Esophagus (tissue), 2 donors: ENCODE results near the gene DGCR2. TPM values are rescaled to one million over a fixed set of nuclear protein-coding genes. Genes with fewer than 3 reads are reported as not detected.

Source experiments
- H3K27ac ChIP-seq, 2 donors: one replicate each; pipeline ENCODE4 v1.5.1; 2013; ENCODE audit warnings: low read depth in 2 of 2, mild to moderate bottlenecking in 2 of 2, inconsistent platforms in 1 of 2, low read length in 1 of 2, moderate library complexity in 1 of 2
- H3K27me3 ChIP-seq, 2 donors: one replicate each; pipeline ENCODE4 v1.6.1; 2013; ENCODE audit warnings: low read length in 2 of 2, control low read depth in 1 of 2, mild to moderate bottlenecking in 1 of 2; ENCODE audit not compliant: insufficient read depth in 2 of 2, control insufficient read depth in 1 of 2
- H3K36me3 ChIP-seq, 2 donors: one replicate each; pipeline ENCODE4 v1.6.1; 2013; ENCODE audit warnings: low read length in 1 of 2; ENCODE audit not compliant: control insufficient read depth in 2 of 2, insufficient read depth in 2 of 2
- H3K4me1 ChIP-seq, 2 donors: one replicate each; pipeline ENCODE4 v1.6.1; 2013; ENCODE audit warnings: low read length in 1 of 2; ENCODE audit not compliant: control insufficient read depth in 2 of 2, insufficient read depth in 2 of 2
- H3K4me3 ChIP-seq, 2 donors: one replicate each; pipeline ENCODE4 v1.5.1; 2013; ENCODE audit warnings: low read length in 2 of 2, mild to moderate bottlenecking in 2 of 2, low read depth in 1 of 2, moderate library complexity in 1 of 2
- H3K9me3 ChIP-seq, 2 donors: one replicate each; pipeline ENCODE4 v1.6.1; 2013; ENCODE audit warnings: mild to moderate bottlenecking in 2 of 2, low read depth in 1 of 2, low read length in 1 of 2, moderate library complexity in 1 of 2; ENCODE audit not compliant: control insufficient read depth in 2 of 2, insufficient read depth in 1 of 2
- WGBS, 2 donors: extraction: QIAGEN DNeasy Blood & Tissue Kit; methylation state at CpG; one replicate each; pipeline ENCODE4 v1.1.7; 2013; 5-methylcytosine and 5-hydroxymethylcytosine counted together
- polyA plus RNA-seq, 2 donors: library from polyadenylated mRNA; stranded (reverse); fragments of 200-250 nt; gene quantifications; one replicate each; pipeline ENCODE4 v1.2.3, GENCODE V29; 2013
- donor health status: healthy with polysubstance abuse.
- donor health status: Bipolar disorder and iron deficiency.

DGCR2 gene
- polyA plus RNA-seq, 2 donors: 32.2 to 32.9 TPM

- H3K36me3 ChIP-seq: peaks cover 25 to 80% of the 10 kb centered on the region in 2 donors
Measured at GRCh38 chr22:19040888-19041703, 81.1 kb downstream of the DGCR2 start.

DNA sequence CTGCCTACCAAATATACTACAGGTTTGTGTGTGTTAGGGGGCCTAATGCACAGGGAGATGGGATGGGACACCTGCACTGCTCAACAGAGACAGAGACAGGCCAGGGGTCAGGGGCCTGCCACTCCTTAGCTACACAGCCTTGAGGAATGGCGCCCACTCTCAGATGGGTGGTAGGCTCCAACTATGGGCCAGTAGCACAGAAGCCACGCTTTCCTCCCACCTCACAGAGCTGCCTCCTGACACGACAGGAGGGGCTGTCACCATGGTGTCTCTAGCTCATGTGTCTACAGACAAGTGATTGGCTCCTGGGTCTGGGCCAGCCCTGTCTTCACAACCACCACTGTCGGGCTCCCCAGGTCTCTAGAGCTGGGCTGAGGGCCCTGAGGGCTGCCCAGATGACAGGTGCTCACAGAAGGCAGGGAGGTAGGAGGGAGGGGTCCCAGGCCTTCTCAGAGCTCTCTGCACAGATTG lies 81.8 kb downstream of the DGCR2 start:
- Histone ChIP-seq H3K9me3 (peaks cover 0 to 3% of the 10 kb centered on the region in 2 donors), H3K4me3 (no peak overlapping the region), H3K36me3 (peaks cover 25 to 80% of the 10 kb centered on the region in 2 donors), H3K27ac (no peak overlapping the region), H3K4me1 (peaks cover 0 to 3% of the 10 kb centered on the region in 2 donors), H3K27me3 (no peaks in the 10 kb centered on the region)
- 81 to 89% methylated on average over 4 of the region's 4 CpGs for WGBS, 2 donors

More at GRCh38 chr22:19040888-19041703, 81.1 kb downstream of the DGCR2 start:
- 88 to 90% methylated on average over 30 of the region's 30 CpGs for WGBS, 2 donors
- H3K9me3 ChIP-seq: peaks cover 0 to 3% of the 10 kb centered on the region in 2 donors
- H3K4me3 ChIP-seq: no peak overlapping the region
- no peak overlapping the region for H3K27ac ChIP-seq
- H3K4me1 ChIP-seq: peaks cover 0 to 3% of the 10 kb centered on the region in 2 donors
- H3K27me3 ChIP-seq: no peaks in the 10 kb centered on the region

- Histone ChIP-seq H3K9me3 (peaks cover 0 to 3% of the 10 kb centered on the region in 2 donors), H3K4me3 (no peak overlapping the region), H3K27ac (no peak overlapping the region), H3K4me1 (peaks cover 0 to 3% of the 10 kb centered on the region in 2 donors), H3K27me3 (no peaks in the 10 kb centered on the region), H3K36me3 (peaks cover 21 to 76% of the 10 kb centered on the region in 2 donors)
- WGBS, 2 donors: 75 to 85% methylated on average over 6 of the region's 6 CpGs
Measured at GRCh38 chr22:19039796-19040280, 82.4 kb downstream of the DGCR2 start.

DNA sequence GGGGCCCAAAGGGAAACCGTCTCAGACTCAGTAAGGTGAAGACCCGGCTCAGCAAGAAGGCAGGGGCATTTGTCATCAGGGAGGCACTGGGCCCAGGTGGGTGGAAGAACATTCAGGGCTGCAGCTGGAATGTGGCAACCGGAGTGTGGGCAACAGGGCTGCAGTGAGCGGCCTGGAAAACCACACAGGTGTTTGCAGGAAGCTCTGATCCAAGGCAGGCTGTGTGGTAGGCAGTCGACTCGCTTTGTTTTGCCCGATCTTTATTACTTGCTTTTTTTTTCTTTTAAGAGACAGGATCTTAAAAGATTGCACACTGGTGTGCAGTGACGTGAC lies 82.8 kb downstream of the DGCR2 start:
- H3K36me3 ChIP-seq: peaks cover 21 to 75% of the 10 kb centered on the region in 2 donors
- no peaks in the 10 kb centered on the region for H3K27me3 ChIP-seq
- H3K9me3 ChIP-seq: peaks cover 0 to 3% of the 10 kb centered on the region in 2 donors
- H3K4me1 ChIP-seq: peaks cover 0 to 3% of the 10 kb centered on the region in 2 donors
- 80 to 83% methylated on average over 8 of the region's 8 CpGs for WGBS, 2 donors
- no peak overlapping the region for H3K4me3 ChIP-seq
- H3K27ac ChIP-seq: no peak overlapping the region

DNA sequence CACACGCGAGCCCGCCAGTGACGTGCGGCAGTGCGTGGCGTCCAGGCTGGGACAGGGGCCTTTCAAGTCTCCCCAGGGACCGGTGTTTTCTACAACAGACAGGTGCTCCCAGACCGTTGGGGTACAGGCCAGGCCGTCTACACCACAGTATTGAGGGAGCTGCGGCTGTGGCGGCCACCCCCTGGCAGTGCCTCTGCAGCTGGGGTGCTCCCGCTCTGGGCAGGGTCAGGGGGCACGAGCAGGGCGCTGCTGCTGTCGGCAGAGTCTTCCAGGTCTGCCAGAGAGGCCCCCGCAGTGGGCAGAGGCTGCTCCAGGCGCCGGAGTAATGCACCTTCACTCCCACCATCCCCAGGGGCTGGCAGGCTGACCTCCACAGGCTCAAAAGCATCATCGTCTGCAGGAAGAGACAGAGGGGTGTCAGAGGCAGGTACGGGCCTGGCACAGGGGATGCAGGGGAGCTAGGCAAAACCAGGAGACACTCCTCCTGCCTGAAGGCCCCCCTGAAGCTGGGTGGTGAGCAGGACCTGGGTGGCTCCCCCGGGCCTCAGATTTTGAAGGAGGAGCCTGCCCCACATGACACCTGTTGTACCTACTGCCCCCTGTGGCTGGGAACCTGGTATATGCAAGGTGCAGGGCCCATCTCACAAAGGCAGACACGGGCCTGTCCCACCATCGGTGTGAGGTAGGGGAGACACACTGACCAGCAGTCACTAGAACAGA lies 83.3 kb downstream of the DGCR2 start:
- H3K4me1 ChIP-seq: peaks cover 0 to 3% of the 10 kb centered on the region in 2 donors
- peaks cover 21 to 70% of the 10 kb centered on the region in 2 donors for H3K36me3 ChIP-seq
- H3K27ac ChIP-seq: no peak overlapping the region
- WGBS, 2 donors: 88 to 91% methylated on average over 24 of the region's 24 CpGs
- H3K9me3 ChIP-seq: peaks cover 0 to 3% of the 10 kb centered on the region in 2 donors
- H3K4me3 ChIP-seq: no peak overlapping the region
- no peaks in the 10 kb centered on the region for H3K27me3 ChIP-seq

GRCh38 chr22:19038164-19038546 lies 84.1 kb downstream of the DGCR2 start:
- no peak overlapping the region for H3K27ac ChIP-seq
- peaks cover 0 to 3% of the 10 kb centered on the region in 2 donors for H3K4me1 ChIP-seq
- no peaks in the 10 kb centered on the region for H3K27me3 ChIP-seq
- WGBS, 2 donors: 86 to 87% methylated on average over 5 of the region's 5 CpGs
- peaks cover 17 to 64% of the 10 kb centered on the region in 2 donors for H3K36me3 ChIP-seq
- no peak overlapping the region for H3K4me3 ChIP-seq
- H3K9me3 ChIP-seq: peaks cover 0 to 3% of the 10 kb centered on the region in 2 donors

DNA sequence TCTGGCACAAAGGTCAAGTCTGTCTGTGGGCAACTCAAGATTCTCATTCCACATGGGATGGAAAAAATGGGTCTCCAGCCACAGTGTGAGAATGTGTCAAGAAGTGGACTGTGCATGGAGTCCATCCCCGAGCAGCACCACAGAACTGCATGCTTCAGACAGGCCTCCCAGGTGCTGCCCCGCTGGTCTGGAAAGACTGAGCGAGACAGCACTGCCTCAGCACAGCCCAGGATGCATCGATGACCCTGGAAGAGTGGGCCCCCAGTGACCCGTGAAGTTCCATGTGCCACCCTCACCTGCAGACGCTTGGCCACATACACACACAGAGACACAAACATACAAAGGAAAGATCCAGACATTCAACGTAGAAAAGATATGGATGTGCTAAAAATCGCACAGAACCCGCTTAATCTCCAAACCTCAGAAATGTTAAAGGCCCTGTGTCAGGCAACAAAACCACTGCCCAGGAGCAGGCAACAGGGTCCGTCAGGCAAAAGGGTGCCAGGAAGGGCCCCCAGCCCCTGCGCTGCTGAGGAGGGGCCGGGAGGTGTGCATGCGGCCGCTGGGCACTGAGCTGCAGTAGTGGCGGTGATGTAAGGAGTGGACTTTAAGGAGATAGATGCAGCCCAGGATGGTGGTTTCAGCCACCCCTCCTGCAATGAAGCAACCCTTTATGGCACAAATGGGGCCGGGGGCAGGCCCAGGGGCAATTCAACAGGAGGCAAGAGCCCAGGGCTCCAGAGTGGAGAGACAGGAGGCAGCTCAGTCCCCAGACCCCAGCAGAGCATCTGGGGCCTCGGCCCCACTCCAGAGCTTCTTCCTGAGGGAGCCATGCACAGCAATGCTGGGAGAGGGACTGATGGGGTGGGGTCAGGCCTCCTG lies 84.7 kb downstream of the DGCR2 start:
- H3K27ac ChIP-seq: no peak overlapping the region
- 83 to 88% methylated on average over 17 of the region's 17 CpGs for WGBS, 2 donors
- H3K27me3 ChIP-seq: no peaks in the 10 kb centered on the region
- H3K9me3 ChIP-seq: peaks cover 0 to 3% of the 10 kb centered on the region in 2 donors
- no peak overlapping the region for H3K4me3 ChIP-seq
- H3K36me3 ChIP-seq: peaks cover 14 to 57% of the 10 kb centered on the region in 2 donors
- H3K4me1 ChIP-seq: peaks cover 0 to 3% of the 10 kb centered on the region in 2 donors

- Histone ChIP-seq H3K4me3 (no peak overlapping the region), H3K9me3 (peaks cover 0 to 3% of the 10 kb centered on the region in 2 donors), H3K4me1 (peaks cover 0 to 3% of the 10 kb centered on the region in 2 donors), H3K36me3 (peaks cover 9 to 49% of the 10 kb centered on the region in 2 donors), H3K27ac (no peak overlapping the region), H3K27me3 (no peaks in the 10 kb centered on the region)
- 76 to 81% methylated on average over 14 to 17 of the region's 17 CpGs for WGBS, 2 donors
Measured at GRCh38 chr22:19036523-19037273, 85.5 kb downstream of the DGCR2 start.
